GM23338 (cell line): ENCODE results near the gene FAM163A.

ENCODE experiments used
- CREB1 ChIP-seq: fragments of 250-450 bp; sonication (Bioruptor Pico); IDR thresholded peaks from 2 replicates; pipeline ENCODE4 v1.5.0; 2020; ENCODE audit warnings: low read depth, mild to moderate bottlenecking, moderate library complexity
- EZH2 ChIP-seq: fragments of 200-600 bp; sonication (generic); IDR thresholded peaks from one replicate; pipeline ENCODE4 v1.8.0; 2017; ENCODE audit warnings: antibody characterized with exemption, mild to moderate bottlenecking, low read depth; ENCODE audit not compliant: unreplicated experiment
- EZH2phosphoT487 ChIP-seq: fragments of 200-600 bp; sonication (generic); IDR thresholded peaks from one replicate; pipeline ENCODE4 v1.8.1; 2018; ENCODE audit warnings: antibody characterized with exemption; ENCODE audit not compliant: unreplicated experiment
- JUNB ChIP-seq: IDR thresholded peaks from one replicate; pipeline ENCODE4 v1.6.1; 2016; ENCODE audit warnings: antibody characterized with exemption; ENCODE audit not compliant: unreplicated experiment
- POLR2AphosphoS5 ChIP-seq: IDR thresholded peaks from 2 replicates; pipeline ENCODE4 v1.6.1; 2016; ENCODE audit warnings: antibody characterized with exemption, low read depth
- STAT1 ChIP-seq: IDR thresholded peaks from one replicate; pipeline ENCODE4 v1.6.1; 2016; ENCODE audit warnings: antibody characterized with exemption; ENCODE audit not compliant: unreplicated experiment
- ZNF331 ChIP-seq: fragments of 250-450 bp; sonication (Bioruptor Pico); IDR thresholded peaks from 2 replicates; pipeline ENCODE4 v1.5.0; 2020; ENCODE audit warnings: low read depth, mild to moderate bottlenecking, moderate library complexity
- TF ChIP-seq, protein P1 (sequence below), 2 experiments: fragments of 200-600 bp in 1 of 2; sonication (generic) in 1 of 2; conservative IDR thresholded peaks; 2 replicates each; pipeline versions ENCODE4 v1.5.1 to v1.6.1; 2016 to 2017; ENCODE audit warnings: antibody characterized with exemption in 2 of 2, low read depth in 2 of 2, mild to moderate bottlenecking in 2 of 2, moderate library complexity in 1 of 2
- TF ChIP-seq, protein P2 (sequence below): IDR thresholded peaks from one replicate; pipeline ENCODE4 v1.6.1; 2018; ENCODE audit warnings: antibody characterized with exemption; ENCODE audit not compliant: unreplicated experiment
- TF ChIP-seq, protein P3 (sequence below): IDR thresholded peaks from 2 replicates; pipeline ENCODE4 v1.6.1; 2016; ENCODE audit warnings: antibody characterized with exemption
- TF ChIP-seq, protein P4 (sequence below): fragments of 250-450 bp; sonication (Bioruptor Pico); IDR thresholded peaks from 2 replicates; pipeline ENCODE4 v1.5.0; 2020; ENCODE audit warnings: mild to moderate bottlenecking, moderate library complexity

DNA sequence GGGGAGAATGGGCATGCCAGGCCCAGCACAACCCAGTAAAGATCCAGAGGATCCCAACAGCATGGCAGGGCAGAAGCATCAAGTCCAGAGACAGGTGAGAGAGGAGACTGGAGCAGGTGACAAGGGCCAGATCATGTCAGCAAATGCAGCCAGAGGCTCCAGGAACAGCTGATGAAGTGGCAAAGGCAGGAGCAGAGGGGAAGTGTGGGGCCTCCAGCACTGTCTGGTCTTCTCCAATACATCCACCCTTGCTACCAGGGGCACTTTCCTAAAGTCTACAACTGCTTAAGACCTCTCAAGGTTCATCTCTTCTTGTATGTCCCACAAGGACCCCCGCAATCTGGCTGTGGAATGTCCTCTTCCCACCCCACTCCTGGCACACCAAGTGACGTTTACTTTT, 17.4 kb downstream of the FAM163A start:
- TF ChIP-seq, protein P1, sequence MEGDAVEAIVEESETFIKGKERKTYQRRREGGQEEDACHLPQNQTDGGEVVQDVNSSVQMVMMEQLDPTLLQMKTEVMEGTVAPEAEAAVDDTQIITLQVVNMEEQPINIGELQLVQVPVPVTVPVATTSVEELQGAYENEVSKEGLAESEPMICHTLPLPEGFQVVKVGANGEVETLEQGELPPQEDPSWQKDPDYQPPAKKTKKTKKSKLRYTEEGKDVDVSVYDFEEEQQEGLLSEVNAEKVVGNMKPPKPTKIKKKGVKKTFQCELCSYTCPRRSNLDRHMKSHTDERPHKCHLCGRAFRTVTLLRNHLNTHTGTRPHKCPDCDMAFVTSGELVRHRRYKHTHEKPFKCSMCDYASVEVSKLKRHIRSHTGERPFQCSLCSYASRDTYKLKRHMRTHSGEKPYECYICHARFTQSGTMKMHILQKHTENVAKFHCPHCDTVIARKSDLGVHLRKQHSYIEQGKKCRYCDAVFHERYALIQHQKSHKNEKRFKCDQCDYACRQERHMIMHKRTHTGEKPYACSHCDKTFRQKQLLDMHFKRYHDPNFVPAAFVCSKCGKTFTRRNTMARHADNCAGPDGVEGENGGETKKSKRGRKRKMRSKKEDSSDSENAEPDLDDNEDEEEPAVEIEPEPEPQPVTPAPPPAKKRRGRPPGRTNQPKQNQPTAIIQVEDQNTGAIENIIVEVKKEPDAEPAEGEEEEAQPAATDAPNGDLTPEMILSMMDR (conservative IDR thresholded peaks at IDR 0.05; ENCODE audit: low read depth in 2 of 2) = no peak
- TF ChIP-seq STAT1 (no peak), EZH2 (no peak), JUNB (no peak), EZH2phosphoT487 (no peak), POLR2AphosphoS5 (no peak), CREB1 (CRISPR knock-in tag) (no peak), ZNF331 (CRISPR knock-in tag) (no peak)
- TF ChIP-seq, protein P2, sequence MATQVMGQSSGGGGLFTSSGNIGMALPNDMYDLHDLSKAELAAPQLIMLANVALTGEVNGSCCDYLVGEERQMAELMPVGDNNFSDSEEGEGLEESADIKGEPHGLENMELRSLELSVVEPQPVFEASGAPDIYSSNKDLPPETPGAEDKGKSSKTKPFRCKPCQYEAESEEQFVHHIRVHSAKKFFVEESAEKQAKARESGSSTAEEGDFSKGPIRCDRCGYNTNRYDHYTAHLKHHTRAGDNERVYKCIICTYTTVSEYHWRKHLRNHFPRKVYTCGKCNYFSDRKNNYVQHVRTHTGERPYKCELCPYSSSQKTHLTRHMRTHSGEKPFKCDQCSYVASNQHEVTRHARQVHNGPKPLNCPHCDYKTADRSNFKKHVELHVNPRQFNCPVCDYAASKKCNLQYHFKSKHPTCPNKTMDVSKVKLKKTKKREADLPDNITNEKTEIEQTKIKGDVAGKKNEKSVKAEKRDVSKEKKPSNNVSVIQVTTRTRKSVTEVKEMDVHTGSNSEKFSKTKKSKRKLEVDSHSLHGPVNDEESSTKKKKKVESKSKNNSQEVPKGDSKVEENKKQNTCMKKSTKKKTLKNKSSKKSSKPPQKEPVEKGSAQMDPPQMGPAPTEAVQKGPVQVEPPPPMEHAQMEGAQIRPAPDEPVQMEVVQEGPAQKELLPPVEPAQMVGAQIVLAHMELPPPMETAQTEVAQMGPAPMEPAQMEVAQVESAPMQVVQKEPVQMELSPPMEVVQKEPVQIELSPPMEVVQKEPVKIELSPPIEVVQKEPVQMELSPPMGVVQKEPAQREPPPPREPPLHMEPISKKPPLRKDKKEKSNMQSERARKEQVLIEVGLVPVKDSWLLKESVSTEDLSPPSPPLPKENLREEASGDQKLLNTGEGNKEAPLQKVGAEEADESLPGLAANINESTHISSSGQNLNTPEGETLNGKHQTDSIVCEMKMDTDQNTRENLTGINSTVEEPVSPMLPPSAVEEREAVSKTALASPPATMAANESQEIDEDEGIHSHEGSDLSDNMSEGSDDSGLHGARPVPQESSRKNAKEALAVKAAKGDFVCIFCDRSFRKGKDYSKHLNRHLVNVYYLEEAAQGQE = no peak
- TF ChIP-seq, protein P3, sequence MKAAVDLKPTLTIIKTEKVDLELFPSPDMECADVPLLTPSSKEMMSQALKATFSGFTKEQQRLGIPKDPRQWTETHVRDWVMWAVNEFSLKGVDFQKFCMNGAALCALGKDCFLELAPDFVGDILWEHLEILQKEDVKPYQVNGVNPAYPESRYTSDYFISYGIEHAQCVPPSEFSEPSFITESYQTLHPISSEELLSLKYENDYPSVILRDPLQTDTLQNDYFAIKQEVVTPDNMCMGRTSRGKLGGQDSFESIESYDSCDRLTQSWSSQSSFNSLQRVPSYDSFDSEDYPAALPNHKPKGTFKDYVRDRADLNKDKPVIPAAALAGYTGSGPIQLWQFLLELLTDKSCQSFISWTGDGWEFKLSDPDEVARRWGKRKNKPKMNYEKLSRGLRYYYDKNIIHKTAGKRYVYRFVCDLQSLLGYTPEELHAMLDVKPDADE = no peak
- TF ChIP-seq, protein P4, sequence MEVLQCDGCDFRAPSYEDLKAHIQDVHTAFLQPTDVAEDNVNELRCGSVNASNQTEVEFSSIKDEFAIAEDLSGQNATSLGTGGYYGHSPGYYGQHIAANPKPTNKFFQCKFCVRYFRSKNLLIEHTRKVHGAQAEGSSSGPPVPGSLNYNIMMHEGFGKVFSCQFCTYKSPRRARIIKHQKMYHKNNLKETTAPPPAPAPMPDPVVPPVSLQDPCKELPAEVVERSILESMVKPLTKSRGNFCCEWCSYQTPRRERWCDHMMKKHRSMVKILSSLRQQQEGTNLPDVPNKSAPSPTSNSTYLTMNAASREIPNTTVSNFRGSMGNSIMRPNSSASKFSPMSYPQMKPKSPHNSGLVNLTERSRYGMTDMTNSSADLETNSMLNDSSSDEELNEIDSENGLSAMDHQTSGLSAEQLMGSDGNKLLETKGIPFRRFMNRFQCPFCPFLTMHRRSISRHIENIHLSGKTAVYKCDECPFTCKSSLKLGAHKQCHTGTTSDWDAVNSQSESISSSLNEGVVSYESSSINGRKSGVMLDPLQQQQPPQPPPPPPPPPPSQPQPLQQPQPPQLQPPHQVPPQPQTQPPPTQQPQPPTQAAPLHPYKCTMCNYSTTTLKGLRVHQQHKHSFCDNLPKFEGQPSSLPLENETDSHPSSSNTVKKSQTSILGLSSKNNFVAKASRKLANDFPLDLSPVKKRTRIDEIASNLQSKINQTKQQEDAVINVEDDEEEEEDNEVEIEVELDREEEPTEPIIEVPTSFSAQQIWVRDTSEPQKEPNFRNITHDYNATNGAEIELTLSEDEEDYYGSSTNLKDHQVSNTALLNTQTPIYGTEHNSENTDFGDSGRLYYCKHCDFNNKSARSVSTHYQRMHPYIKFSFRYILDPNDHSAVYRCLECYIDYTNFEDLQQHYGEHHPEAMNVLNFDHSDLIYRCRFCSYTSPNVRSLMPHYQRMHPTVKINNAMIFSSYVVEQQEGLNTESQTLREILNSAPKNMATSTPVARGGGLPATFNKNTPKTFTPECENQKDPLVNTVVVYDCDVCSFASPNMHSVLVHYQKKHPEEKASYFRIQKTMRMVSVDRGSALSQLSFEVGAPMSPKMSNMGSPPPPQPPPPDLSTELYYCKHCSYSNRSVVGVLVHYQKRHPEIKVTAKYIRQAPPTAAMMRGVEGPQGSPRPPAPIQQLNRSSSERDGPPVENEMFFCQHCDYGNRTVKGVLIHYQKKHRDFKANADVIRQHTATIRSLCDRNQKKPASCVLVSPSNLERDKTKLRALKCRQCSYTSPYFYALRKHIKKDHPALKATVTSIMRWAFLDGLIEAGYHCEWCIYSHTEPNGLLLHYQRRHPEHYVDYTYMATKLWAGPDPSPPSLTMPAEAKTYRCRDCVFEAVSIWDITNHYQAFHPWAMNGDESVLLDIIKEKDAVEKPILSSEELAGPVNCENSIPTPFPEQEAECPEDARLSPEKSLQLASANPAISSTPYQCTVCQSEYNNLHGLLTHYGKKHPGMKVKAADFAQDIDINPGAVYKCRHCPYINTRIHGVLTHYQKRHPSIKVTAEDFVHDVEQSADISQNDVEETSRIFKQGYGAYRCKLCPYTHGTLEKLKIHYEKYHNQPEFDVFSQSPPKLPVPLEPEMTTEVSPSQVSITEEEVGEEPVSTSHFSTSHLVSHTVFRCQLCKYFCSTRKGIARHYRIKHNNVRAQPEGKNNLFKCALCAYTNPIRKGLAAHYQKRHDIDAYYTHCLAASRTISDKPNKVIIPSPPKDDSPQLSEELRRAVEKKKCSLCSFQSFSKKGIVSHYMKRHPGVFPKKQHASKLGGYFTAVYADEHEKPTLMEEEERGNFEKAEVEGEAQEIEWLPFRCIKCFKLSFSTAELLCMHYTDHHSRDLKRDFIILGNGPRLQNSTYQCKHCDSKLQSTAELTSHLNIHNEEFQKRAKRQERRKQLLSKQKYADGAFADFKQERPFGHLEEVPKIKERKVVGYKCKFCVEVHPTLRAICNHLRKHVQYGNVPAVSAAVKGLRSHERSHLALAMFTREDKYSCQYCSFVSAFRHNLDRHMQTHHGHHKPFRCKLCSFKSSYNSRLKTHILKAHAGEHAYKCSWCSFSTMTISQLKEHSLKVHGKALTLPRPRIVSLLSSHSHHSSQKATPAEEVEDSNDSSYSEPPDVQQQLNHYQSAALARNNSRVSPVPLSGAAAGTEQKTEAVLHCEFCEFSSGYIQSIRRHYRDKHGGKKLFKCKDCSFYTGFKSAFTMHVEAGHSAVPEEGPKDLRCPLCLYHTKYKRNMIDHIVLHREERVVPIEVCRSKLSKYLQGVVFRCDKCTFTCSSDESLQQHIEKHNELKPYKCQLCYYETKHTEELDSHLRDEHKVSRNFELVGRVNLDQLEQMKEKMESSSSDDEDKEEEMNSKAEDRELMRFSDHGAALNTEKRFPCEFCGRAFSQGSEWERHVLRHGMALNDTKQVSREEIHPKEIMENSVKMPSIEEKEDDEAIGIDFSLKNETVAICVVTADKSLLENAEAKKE (CRISPR knock-in tag) = no peak
